ENCODE data around the gene COL21A1.

The COL21A1 gene

GRCh38 chr6:56246881-56247653 lies at the start of gene COL21A1:
TSS of gene COL21A1 (minus strand) at chr6:56247580. CDS start at chr6:56182618, 64,962 bp downstream.
- ChIA-PET POLR2A (no interaction called here), CTCF (interaction anchor here (0.7 to 1.5 kb wide), 3 partner anchors 9 to 31 kb away, joined by 3 to 6 read pairs (median 3); no protein-coding TSS in a partner anchor)
- TF ChIP-seq ELF4 (IDR thresholded peaks at IDR 0.05) (no peak), CTBP1 (IDR thresholded peaks at IDR 0.05; ENCODE audit: borderline replicate concordance) (no peak), SP1 (IDR thresholded peaks at IDR 0.05) (no peak), SUZ12 (IDR thresholded peaks at IDR 0.05) (no peak), ZNF384 (IDR thresholded peaks at IDR 0.05) (no peak), L3MBTL2 (conservative IDR thresholded peaks at IDR 0.05) (no peak), BHLHE40 (IDR thresholded peaks at IDR 0.05; ENCODE audit: borderline replicate concordance) (no peak), FOXM1 (IDR thresholded peaks at IDR 0.05; ENCODE audit: borderline replicate concordance) (no peak), PKNOX1 (IDR thresholded peaks at IDR 0.05) (no peak), TARDBP (IDR thresholded peaks at IDR 0.05) (no peak), FOXA1 (IDR thresholded peaks at IDR 0.05) (no peak), HDGF (IDR thresholded peaks at IDR 0.05; ENCODE audit: borderline replicate concordance) (no peak), ARNT (IDR thresholded peaks at IDR 0.05) (no peak), FOXK2 (IDR thresholded peaks at IDR 0.05) (no peak), LEF1 (IDR thresholded peaks at IDR 0.05; ENCODE audit: borderline replicate concordance) (no peak), NFRKB (IDR thresholded peaks at IDR 0.05) (no peak)
- peak; percentile 25 for DNase-seq (ENCODE audit: extremely low spot score)

- CTCF ChIA-PET = interaction anchor here (1.7 to 1.9 kb wide), 2 partner anchors 311 to 331 kb away, joined by 4 to 5 read pairs; no protein-coding TSS in a partner anchor
- POLR2A ChIA-PET = no interaction called here
- no peak for DNase-seq (ENCODE audit: extremely low spot score)
- no peak for TF ChIP-seq BHLHE40 (IDR thresholded peaks at IDR 0.05; ENCODE audit: borderline replicate concordance)
- TF ChIP-seq L3MBTL2 (conservative IDR thresholded peaks at IDR 0.05) = no peak
- TF ChIP-seq FOXM1 (IDR thresholded peaks at IDR 0.05; ENCODE audit: borderline replicate concordance) = no peak
- TF ChIP-seq LEF1 (IDR thresholded peaks at IDR 0.05; ENCODE audit: borderline replicate concordance) = no peak
- TF ChIP-seq FOXA1 (IDR thresholded peaks at IDR 0.05) = no peak
- no peak for TF ChIP-seq SUZ12 (IDR thresholded peaks at IDR 0.05)
- no peak for TF ChIP-seq PKNOX1 (IDR thresholded peaks at IDR 0.05)
- no peak for TF ChIP-seq FOXK2 (IDR thresholded peaks at IDR 0.05)
- TF ChIP-seq ARNT (IDR thresholded peaks at IDR 0.05) = no peak
- no peak for TF ChIP-seq CTBP1 (IDR thresholded peaks at IDR 0.05; ENCODE audit: borderline replicate concordance)
- TF ChIP-seq NFRKB (IDR thresholded peaks at IDR 0.05) = no peak
- no peak for TF ChIP-seq TARDBP (IDR thresholded peaks at IDR 0.05)
- no peak for TF ChIP-seq ELF4 (IDR thresholded peaks at IDR 0.05)
- TF ChIP-seq ZNF384 (IDR thresholded peaks at IDR 0.05) = no peak
- TF ChIP-seq HDGF (IDR thresholded peaks at IDR 0.05; ENCODE audit: borderline replicate concordance) = no peak
Observed at GRCh38 chr6:56293781-56294180, 46.4 kb upstream of the COL21A1 start.

GRCh38 chr6:56292505-56293181 lies 45.3 kb upstream of the COL21A1 start:
- TF ChIP-seq TARDBP (IDR thresholded peaks at IDR 0.05) (no peak), PKNOX1 (IDR thresholded peaks at IDR 0.05) (no peak), FOXM1 (IDR thresholded peaks at IDR 0.05; ENCODE audit: borderline replicate concordance) (no peak), HDGF (IDR thresholded peaks at IDR 0.05; ENCODE audit: borderline replicate concordance) (no peak), NFRKB (IDR thresholded peaks at IDR 0.05) (no peak)
- DNase-seq (ENCODE audit: extremely low spot score) = peak; percentile 53
- ChIA-PET CTCF (interaction anchor here (0.5 to 1.9 kb wide), 8 partner anchors 69 to 1016 kb away, joined by 3 to 7 read pairs (median 4); no protein-coding TSS in a partner anchor), POLR2A (no interaction called here)

- ChIA-PET CTCF (interaction anchor here (1.4 kb wide), 2 partner anchors 312 to 1015 kb away, joined by 3 to 7 read pairs; no protein-coding TSS in a partner anchor), POLR2A (no interaction called here)
- no peak for DNase-seq (ENCODE audit: extremely low spot score)
- TF ChIP-seq FOXM1 (IDR thresholded peaks at IDR 0.05; ENCODE audit: borderline replicate concordance) (no peak), SUZ12 (IDR thresholded peaks at IDR 0.05) (no peak), L3MBTL2 (conservative IDR thresholded peaks at IDR 0.05) (no peak), FOXA1 (IDR thresholded peaks at IDR 0.05) (no peak), ZNF384 (IDR thresholded peaks at IDR 0.05) (no peak), BHLHE40 (IDR thresholded peaks at IDR 0.05; ENCODE audit: borderline replicate concordance) (no peak), LEF1 (IDR thresholded peaks at IDR 0.05; ENCODE audit: borderline replicate concordance) (no peak), PKNOX1 (IDR thresholded peaks at IDR 0.05) (no peak), ELF4 (IDR thresholded peaks at IDR 0.05) (no peak), SP1 (IDR thresholded peaks at IDR 0.05) (no peak)
Observed at GRCh38 chr6:56291302-56291917, 44.0 kb upstream of the COL21A1 start.

- no peak for TF ChIP-seq HDGF (IDR thresholded peaks at IDR 0.05; ENCODE audit: borderline replicate concordance)
- no peak for TF ChIP-seq L3MBTL2 (conservative IDR thresholded peaks at IDR 0.05)
- no peak for TF ChIP-seq FOXK2 (IDR thresholded peaks at IDR 0.05)
- no peak for TF ChIP-seq LEF1 (IDR thresholded peaks at IDR 0.05; ENCODE audit: borderline replicate concordance)
- TF ChIP-seq ELF4 (IDR thresholded peaks at IDR 0.05) = no peak
- TF ChIP-seq NFRKB (IDR thresholded peaks at IDR 0.05) = no peak
- TF ChIP-seq CTBP1 (IDR thresholded peaks at IDR 0.05; ENCODE audit: borderline replicate concordance) = no peak
- TF ChIP-seq ARNT (IDR thresholded peaks at IDR 0.05) = no peak
- no peak for TF ChIP-seq SP1 (IDR thresholded peaks at IDR 0.05)
- no peak for TF ChIP-seq SUZ12 (IDR thresholded peaks at IDR 0.05)
- no peak for TF ChIP-seq ZNF384 (IDR thresholded peaks at IDR 0.05)
- no peak for TF ChIP-seq TARDBP (IDR thresholded peaks at IDR 0.05)
- TF ChIP-seq FOXM1 (IDR thresholded peaks at IDR 0.05; ENCODE audit: borderline replicate concordance) = no peak
- TF ChIP-seq BHLHE40 (IDR thresholded peaks at IDR 0.05; ENCODE audit: borderline replicate concordance) = no peak
- DNase-seq (ENCODE audit: extremely low spot score) = no peak
- ChIA-PET CTCF (interaction anchor here (0.8 kb wide), 1 partner anchor 242 kb away, joined by 3 read pairs; no protein-coding TSS in a partner anchor), POLR2A (no interaction called here)
Observed at GRCh38 chr6:56289721-56290120, 42.3 kb upstream of the COL21A1 start.
